Psoas muscle (tissue), 8 donors: ENCODE measurements around the gene EXOSC10. TPM values are rescaled to one million over a fixed set of nuclear protein-coding genes. Genes with fewer than 3 reads are reported as not detected.

Experiments used
- ATAC-seq, 4 donors: fragments of 200-7000 bp; cut with Tn5 transposase; one replicate each; pipeline ENCODE4 v1.9.1; 2020; ENCODE audit warnings: moderate library complexity in 3 of 4, mild to moderate bottlenecking in 2 of 4
- DNase-seq, 2 donors: peaks; one replicate each; pipeline ENCODE4 v3.0.0-alpha.2; 2020
- H3K27ac ChIP-seq: fragments of 200-600 bp; one replicate; pipeline ENCODE4 v1.8.0; 2022
- H3K27me3 ChIP-seq, 3 donors: fragments of 200-600 bp in 1 of 3; one replicate each; pipeline versions ENCODE4 v1.6.1 to v1.8.0; 2013 to 2022; ENCODE audit warnings: low read length in 2 of 3, mild to moderate bottlenecking in 2 of 3, moderate library complexity in 1 of 3; ENCODE audit not compliant: insufficient read depth in 3 of 3
- H3K36me3 ChIP-seq, 2 donors: fragments of 200-600 bp in 1 of 2; one replicate each; pipeline versions ENCODE4 v1.6.1 to v1.8.0; 2013 to 2022; ENCODE audit warnings: low read depth in 1 of 2, mild to moderate bottlenecking in 1 of 2, moderate library complexity in 1 of 2; ENCODE audit not compliant: insufficient read depth in 1 of 2
- H3K4me1 ChIP-seq: fragments of 200-600 bp; one replicate; pipeline ENCODE4 v1.8.0; 2022
- H3K4me3 ChIP-seq: fragments of 200-600 bp; one replicate; pipeline ENCODE4 v1.8.0; 2022; ENCODE audit warnings: mild to moderate bottlenecking
- H3K9me3 ChIP-seq: fragments of 200-600 bp; one replicate; pipeline ENCODE4 v1.8.0; 2022
- CTCF ChIP-seq: fragments of 200-600 bp; IDR thresholded peaks from one replicate; pipeline ENCODE4 v1.8.0; 2022; ENCODE audit warnings: antibody characterized with exemption
- WGBS, 3 donors: extraction: QIAGEN DNeasy Blood & Tissue Kit; methylation state at CpG; one replicate each; pipeline versions ENCODE4 v1.1.6 to v1.1.7; 2013; 5-methylcytosine and 5-hydroxymethylcytosine counted together
- intact Hi-C, 2 donors: fragments of 100-400 bp; cut with DNase I; formaldehyde crosslinking; loops; one replicate each; pipeline versions ENCODE4 v1.11.0 to v1.14.2; 2022
- polyA plus RNA-seq, 3 donors: library from polyadenylated mRNA; stranded (reverse); fragments of 200-250 nt; gene quantifications; one replicate each; pipeline ENCODE4 v1.2.3, GENCODE V29; 2013
- total RNA-seq, 4 donors: library from RNA; stranded (reverse); fragmentation: NEBNext Ultra II Directional in 2 of 4; extraction: Animal tissue kit (Norgen Biotek cat#: 25700) in 2 of 4; gene quantifications; one replicate each; pipeline versions ENCODE4 v1.2.1 to v1.2.4, GENCODE V29; 2021 to 2023
- donor health status: healthy with polysubstance abuse.
- donor health status: DM: no; HTN: no; CAD: no; lungs with moderate emphysema.
- donor health status: Bipolar disorder and iron deficiency.
- donor health status: healthy.
- donor health status: DM: yes; HTN: yes; CAD: no.
- donor health status: DM: no; HTN: no; CAD: no.
- donor health status: DM: no; HTN: no; CAD: no.
- donor health status: DM: yes; HTN: yes; CAD: no.

Gene EXOSC10
- total and polyA plus RNA-seq, 7 donors, result 16.3 to 39.1 (median 29.7) TPM

- ATAC-seq (no peak), DNase-seq (no peak)
- WGBS, 3 donors, result 51 to 56% (median 52%) methylated on average over 31 to 32 of the region's 32 CpGs
- intact Hi-C loops, result no loop called here
- Histone ChIP-seq H3K9me3 (no peaks in the 10 kb centered on the region), H3K27me3 (peaks cover 0 to 2% (median 0%) of the 10 kb centered on the region in 3 donors), H3K4me3 (no peak overlapping the region), H3K4me1 (no peaks in the 10 kb centered on the region), H3K36me3 (no peaks in the 10 kb centered on the region), H3K27ac (no peak overlapping the region)
- no peak for TF ChIP-seq CTCF
These were observed 54.0 kb downstream of the EXOSC10 start for GRCh38 chr1:11045428-11046269.

GRCh38 chr1:11044849-11045427, 54.7 kb downstream of the EXOSC10 start:
- Histone ChIP-seq H3K9me3 (no peaks in the 10 kb centered on the region), H3K4me1 (no peaks in the 10 kb centered on the region), H3K27me3 (peaks cover 0 to 2% (median 0%) of the 10 kb centered on the region in 3 donors), H3K36me3 (no peaks in the 10 kb centered on the region), H3K4me3 (no peak overlapping the region), H3K27ac (no peak overlapping the region)
- no peak for TF ChIP-seq CTCF
- DNase-seq (no peak), ATAC-seq (no peak)
- intact Hi-C loops, result no loop called here
- WGBS, 3 donors, result 78 to 86% (median 80%) methylated on average over 15 to 16 of the region's 16 CpGs

GRCh38 chr1:11044086-11044848, 55.4 kb downstream of the EXOSC10 start:
- no peaks in the 10 kb centered on the region for H3K9me3 ChIP-seq
- no peak for ATAC-seq
- 71 to 75% (median 72%) methylated on average over 13 to 16 of the region's 16 CpGs for WGBS, 3 donors
- DNase-seq, result no peak
- H3K4me3 ChIP-seq, result no peak overlapping the region
- no peaks in the 10 kb centered on the region for H3K4me1 ChIP-seq
- intact Hi-C loops, result no loop called here
- TF ChIP-seq CTCF, result no peak
- H3K36me3 ChIP-seq, result no peaks in the 10 kb centered on the region
- no peak overlapping the region for H3K27ac ChIP-seq
- peaks cover 0 to 2% (median 0%) of the 10 kb centered on the region in 3 donors for H3K27me3 ChIP-seq

GRCh38 chr1:11042995-11043874, 56.4 kb downstream of the EXOSC10 start:
- WGBS, 3 donors, result 68 to 74% (median 71%) methylated on average over 17 to 19 of the region's 19 CpGs
- no peaks in the 10 kb centered on the region for H3K36me3 ChIP-seq
- DNase-seq, result no peak
- H3K27me3 ChIP-seq, result peaks cover 0 to 2% (median 0%) of the 10 kb centered on the region in 3 donors
- intact Hi-C loops, result no loop called here
- TF ChIP-seq CTCF, result no peak
- no peaks in the 10 kb centered on the region for H3K9me3 ChIP-seq
- H3K4me3 ChIP-seq, result no peak overlapping the region
- no peak for ATAC-seq
- no peak overlapping the region for H3K27ac ChIP-seq
- peaks cover 5% of the 10 kb centered on the region for H3K4me1 ChIP-seq
